Liver (tissue), 9 donors: ENCODE results near the gene ADAM10. TPM values are rescaled to one million over a fixed set of nuclear protein-coding genes. Genes with fewer than 3 reads are reported as not detected.

Experiments used
- DNase-seq: peaks from one replicate; pipeline ENCODE4 v3.0.0-alpha.2; 2017; ENCODE audit warnings: low spot score
- H3K27ac ChIP-seq, 2 donors: one replicate each; pipeline ENCODE4 v1.7.0; 2013; ENCODE audit warnings: inconsistent platforms in 2 of 2, low read length in 2 of 2, control low read depth in 1 of 2, low read depth in 1 of 2, mild to moderate bottlenecking in 1 of 2
- H3K27me3 ChIP-seq, 4 donors: one replicate each; pipeline versions ENCODE4 v1.6.1 to v1.7.0; 2013; ENCODE audit warnings: low read length in 3 of 4, inconsistent platforms in 1 of 4, mild to moderate bottlenecking in 1 of 4, moderate library complexity in 1 of 4; ENCODE audit not compliant: control insufficient read depth in 4 of 4, insufficient read depth in 4 of 4
- H3K36me3 ChIP-seq, 4 donors: one replicate each; pipeline versions ENCODE4 v1.6.1 to v1.7.0; 2013; ENCODE audit warnings: low read length in 3 of 4, mild to moderate bottlenecking in 3 of 4, low read depth in 1 of 4, moderate library complexity in 1 of 4; ENCODE audit not compliant: control insufficient read depth in 4 of 4, insufficient read depth in 3 of 4
- H3K4me1 ChIP-seq, 4 donors: one replicate each; pipeline versions ENCODE4 v1.6.1 to v1.7.0; 2013; ENCODE audit warnings: low read length in 3 of 4, mild to moderate bottlenecking in 3 of 4, moderate library complexity in 1 of 4; ENCODE audit not compliant: control insufficient read depth in 4 of 4, insufficient read depth in 4 of 4
- H3K4me3 ChIP-seq, 3 donors: one replicate each; pipeline versions ENCODE4 v1.6.1 to v1.7.0; 2013; ENCODE audit warnings: low read length in 3 of 3, control low read depth in 1 of 3, low read depth in 1 of 3, mild to moderate bottlenecking in 1 of 3
- H3K9ac ChIP-seq, 2 donors: one replicate each; pipeline ENCODE4 v1.7.0; 2013; ENCODE audit warnings: low read length in 2 of 2, mild to moderate bottlenecking in 2 of 2, moderate library complexity in 2 of 2, control low read depth in 1 of 2, low read depth in 1 of 2
- H3K9me3 ChIP-seq, 4 donors: one replicate each; pipeline versions ENCODE4 v1.6.1 to v1.7.0; 2013; ENCODE audit warnings: low read length in 3 of 4; ENCODE audit not compliant: control insufficient read depth in 4 of 4
- EGR1 ChIP-seq, 2 donors: IDR thresholded peaks; 2 replicates each; pipeline ENCODE4 v1.6.1; 2016 to 2018; ENCODE audit warnings: antibody characterized with exemption in 2 of 2, low read depth in 2 of 2
- FOXA1 ChIP-seq: IDR thresholded peaks from 2 replicates; pipeline ENCODE4 v1.6.1; 2016; ENCODE audit warnings: antibody characterized with exemption
- FOXA2 ChIP-seq: IDR thresholded peaks from 2 replicates; pipeline ENCODE4 v1.6.1; 2016; ENCODE audit warnings: antibody characterized with exemption
- GABPA ChIP-seq, 2 donors: IDR thresholded peaks in 1 of 2; conservative IDR thresholded peaks in 1 of 2; 2 replicates each; pipeline ENCODE4 v1.6.1; 2016; ENCODE audit warnings: antibody characterized with exemption in 2 of 2, mild to moderate bottlenecking in 1 of 2, moderate library complexity in 1 of 2
- HNF4A ChIP-seq, 2 donors: conservative IDR thresholded peaks; 2 replicates each; pipeline ENCODE4 v1.6.1; 2016; ENCODE audit warnings: antibody characterized with exemption in 2 of 2, mild to moderate bottlenecking in 2 of 2
- HNF4G ChIP-seq: IDR thresholded peaks from 2 replicates; pipeline ENCODE4 v1.6.1; 2016; ENCODE audit warnings: antibody characterized with exemption
- MAX ChIP-seq: IDR thresholded peaks from 2 replicates; pipeline ENCODE4 v1.6.1; 2016; ENCODE audit warnings: antibody characterized with exemption
- NR2F2 ChIP-seq: IDR thresholded peaks from 2 replicates; pipeline ENCODE4 v1.6.1; 2016; ENCODE audit warnings: antibody characterized with exemption
- RAD21 ChIP-seq, 2 donors: IDR thresholded peaks; 2 replicates each; pipeline ENCODE4 v1.6.1; 2016; ENCODE audit warnings: antibody characterized with exemption in 2 of 2, mild to moderate bottlenecking in 2 of 2
- RXRA ChIP-seq, 2 donors: IDR thresholded peaks; 2 replicates each; pipeline ENCODE4 v1.6.1; 2017 to 2018; ENCODE audit warnings: antibody characterized with exemption in 2 of 2, mild to moderate bottlenecking in 1 of 2
- SP1 ChIP-seq: IDR thresholded peaks from 2 replicates; pipeline ENCODE4 v1.6.1; 2018; ENCODE audit warnings: antibody characterized with exemption, mild to moderate bottlenecking
- TAF1 ChIP-seq: conservative IDR thresholded peaks from 2 replicates; pipeline ENCODE4 v1.6.1; 2016; ENCODE audit warnings: antibody characterized with exemption, mild to moderate bottlenecking
- YY1 ChIP-seq: IDR thresholded peaks from 2 replicates; pipeline ENCODE4 v1.6.1; 2016; ENCODE audit warnings: antibody characterized with exemption, mild to moderate bottlenecking
- ZBTB33 ChIP-seq: IDR thresholded peaks from 2 replicates; pipeline ENCODE4 v1.6.1; 2016; ENCODE audit warnings: antibody characterized with exemption
- WGBS: extraction: QIAGEN DNeasy Blood & Tissue Kit; methylation state at CpG from one replicate; pipeline ENCODE4 v1.1.7; 2013; 5-methylcytosine and 5-hydroxymethylcytosine counted together
- polyA plus RNA-seq, 2 donors: library from polyadenylated mRNA; stranded (reverse) in 1 of 2; unstranded in 1 of 2; fragments of 200-250 nt in 1 of 2; fragments of >200 nt in 1 of 2; fragmentation: Nextera tagmentation in 1 of 2; extraction: Ambion mirVana in 1 of 2; gene quantifications; one replicate each; pipeline versions ENCODE4 v1.2.1 to v1.2.3, GENCODE V29; 2013 to 2015
- total RNA-seq, 2 donors: library from RNA; depleted of rRNA; stranded (reverse); fragments of >200 nt; gene quantifications; one replicate each; pipeline ENCODE4 v1.2.3, GENCODE V29; 2014
- TF ChIP-seq, protein P1 (sequence below): IDR thresholded peaks from 2 replicates; pipeline ENCODE4 v1.6.1; 2016; ENCODE audit warnings: antibody characterized with exemption, mild to moderate bottlenecking
- TF ChIP-seq, protein P2 (sequence below): fragments of 150-350 bp; IDR thresholded peaks from 2 replicates; pipeline ENCODE4 v1.5.1; 2017; ENCODE audit warnings: improper control_type of control experiment, low read depth, low read length; ENCODE audit not compliant: missing input control
- donor health status: healthy.
- donor health status: healthy.
- donor health status: healthy.
- donor health status: healthy.
- donor health status: healthy.

ADAM10 gene
- total and polyA plus RNA-seq, 4 donors: 12.6 to 55.6 (median 34.6) TPM

GRCh38 chr15:58555162-58556027 is 194.1 kb downstream of the ADAM10 start:
- no peak for DNase-seq
- Histone ChIP-seq H3K36me3 (peaks cover 0 to 11% (median 3%) of the 10 kb centered on the region in 4 donors), H3K27me3 (no peaks in the 10 kb centered on the region), H3K4me3 (no peak overlapping the region), H3K27ac (no peak overlapping the region), H3K9me3 (no peaks in the 10 kb centered on the region), H3K9ac (no peak overlapping the region), H3K4me1 (peaks cover 0 to 6% (median 1%) of the 10 kb centered on the region in 4 donors)
- no peak for TF ChIP-seq FOXA2
- no peak for TF ChIP-seq YY1
- TF ChIP-seq, protein P1, sequence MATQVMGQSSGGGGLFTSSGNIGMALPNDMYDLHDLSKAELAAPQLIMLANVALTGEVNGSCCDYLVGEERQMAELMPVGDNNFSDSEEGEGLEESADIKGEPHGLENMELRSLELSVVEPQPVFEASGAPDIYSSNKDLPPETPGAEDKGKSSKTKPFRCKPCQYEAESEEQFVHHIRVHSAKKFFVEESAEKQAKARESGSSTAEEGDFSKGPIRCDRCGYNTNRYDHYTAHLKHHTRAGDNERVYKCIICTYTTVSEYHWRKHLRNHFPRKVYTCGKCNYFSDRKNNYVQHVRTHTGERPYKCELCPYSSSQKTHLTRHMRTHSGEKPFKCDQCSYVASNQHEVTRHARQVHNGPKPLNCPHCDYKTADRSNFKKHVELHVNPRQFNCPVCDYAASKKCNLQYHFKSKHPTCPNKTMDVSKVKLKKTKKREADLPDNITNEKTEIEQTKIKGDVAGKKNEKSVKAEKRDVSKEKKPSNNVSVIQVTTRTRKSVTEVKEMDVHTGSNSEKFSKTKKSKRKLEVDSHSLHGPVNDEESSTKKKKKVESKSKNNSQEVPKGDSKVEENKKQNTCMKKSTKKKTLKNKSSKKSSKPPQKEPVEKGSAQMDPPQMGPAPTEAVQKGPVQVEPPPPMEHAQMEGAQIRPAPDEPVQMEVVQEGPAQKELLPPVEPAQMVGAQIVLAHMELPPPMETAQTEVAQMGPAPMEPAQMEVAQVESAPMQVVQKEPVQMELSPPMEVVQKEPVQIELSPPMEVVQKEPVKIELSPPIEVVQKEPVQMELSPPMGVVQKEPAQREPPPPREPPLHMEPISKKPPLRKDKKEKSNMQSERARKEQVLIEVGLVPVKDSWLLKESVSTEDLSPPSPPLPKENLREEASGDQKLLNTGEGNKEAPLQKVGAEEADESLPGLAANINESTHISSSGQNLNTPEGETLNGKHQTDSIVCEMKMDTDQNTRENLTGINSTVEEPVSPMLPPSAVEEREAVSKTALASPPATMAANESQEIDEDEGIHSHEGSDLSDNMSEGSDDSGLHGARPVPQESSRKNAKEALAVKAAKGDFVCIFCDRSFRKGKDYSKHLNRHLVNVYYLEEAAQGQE: no peak
- TF ChIP-seq ZBTB33: no peak
- TF ChIP-seq HNF4A (conservative IDR thresholded peaks at IDR 0.05): no peak
- TF ChIP-seq HNF4G: no peak
- no peak for TF ChIP-seq RXRA (IDR thresholded peaks at IDR 0.05)
- TF ChIP-seq, protein P2, sequence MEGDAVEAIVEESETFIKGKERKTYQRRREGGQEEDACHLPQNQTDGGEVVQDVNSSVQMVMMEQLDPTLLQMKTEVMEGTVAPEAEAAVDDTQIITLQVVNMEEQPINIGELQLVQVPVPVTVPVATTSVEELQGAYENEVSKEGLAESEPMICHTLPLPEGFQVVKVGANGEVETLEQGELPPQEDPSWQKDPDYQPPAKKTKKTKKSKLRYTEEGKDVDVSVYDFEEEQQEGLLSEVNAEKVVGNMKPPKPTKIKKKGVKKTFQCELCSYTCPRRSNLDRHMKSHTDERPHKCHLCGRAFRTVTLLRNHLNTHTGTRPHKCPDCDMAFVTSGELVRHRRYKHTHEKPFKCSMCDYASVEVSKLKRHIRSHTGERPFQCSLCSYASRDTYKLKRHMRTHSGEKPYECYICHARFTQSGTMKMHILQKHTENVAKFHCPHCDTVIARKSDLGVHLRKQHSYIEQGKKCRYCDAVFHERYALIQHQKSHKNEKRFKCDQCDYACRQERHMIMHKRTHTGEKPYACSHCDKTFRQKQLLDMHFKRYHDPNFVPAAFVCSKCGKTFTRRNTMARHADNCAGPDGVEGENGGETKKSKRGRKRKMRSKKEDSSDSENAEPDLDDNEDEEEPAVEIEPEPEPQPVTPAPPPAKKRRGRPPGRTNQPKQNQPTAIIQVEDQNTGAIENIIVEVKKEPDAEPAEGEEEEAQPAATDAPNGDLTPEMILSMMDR: no peak
- TF ChIP-seq NR2F2: no peak
- TF ChIP-seq FOXA1: no peak
- no peak for TF ChIP-seq RAD21 (IDR thresholded peaks at IDR 0.05)
- TF ChIP-seq MAX: no peak
- TF ChIP-seq SP1: no peak
- TF ChIP-seq EGR1 (IDR thresholded peaks at IDR 0.05; ENCODE audit: low read depth in 2 of 2): no peak
- TF ChIP-seq TAF1: no peak
- no peak for TF ChIP-seq GABPA (IDR thresholded peaks at IDR 0.05 in 1 of 2, conservative IDR thresholded peaks at IDR 0.05 in 1 of 2)
- 86% methylated on average over 15 of the region's 15 CpGs for WGBS
